ENCODE data around the gene S100A7A. TPM values are rescaled to one million over a fixed set of nuclear protein-coding genes. Genes with fewer than 3 reads are reported as not detected.
"Not testable (repeated sequence)": the region's sequence is repeated elsewhere in the genome, so short reads cannot be mapped to it uniquely, and the experiment has no call there.

S100A7A gene
- total RNA-seq, 1 donor from 2014 or later = not detected

- no peaks in the 10 kb centered on the region for H3K36me3 Mint-ChIP-seq (ENCODE audit: unreplicated experiment)
- H3K9me3 Mint-ChIP-seq (ENCODE audit: unreplicated experiment) = peaks cover 3% of the 10 kb centered on the region
- H3K4me3 Mint-ChIP-seq (ENCODE audit: unreplicated experiment) = no peak overlapping the region
- no peak overlapping the region for H3K27ac Mint-ChIP-seq (ENCODE audit: unreplicated experiment)
- H3K4me1 Mint-ChIP-seq (ENCODE audit: unreplicated experiment) = no peaks in the 10 kb centered on the region
- DNase-seq (ENCODE audit: extremely low spot score, unreplicated experiment) = no peak
- no peak for TF ChIP-seq CTCF (IDR thresholded peaks at IDR 0.05)
- H3K27me3 Mint-ChIP-seq (ENCODE audit: unreplicated experiment) = no peaks in the 10 kb centered on the region
Observed at GRCh38 chr1:153417136-153417888, 992 bp downstream of the S100A7A start.

GRCh38 chr1:153418758-153419435 lies 2.6 kb downstream of the S100A7A start:
- not testable (repeated sequence) for H3K27me3 Mint-ChIP-seq (ENCODE audit: unreplicated experiment); H3K36me3 Mint-ChIP-seq (ENCODE audit: unreplicated experiment); H3K4me3 Mint-ChIP-seq (ENCODE audit: unreplicated experiment); H3K4me1 Mint-ChIP-seq (ENCODE audit: unreplicated experiment); H3K9me3 Mint-ChIP-seq (ENCODE audit: unreplicated experiment); H3K27ac Mint-ChIP-seq (ENCODE audit: unreplicated experiment)
- peak; percentile 66 for DNase-seq (ENCODE audit: extremely low spot score, unreplicated experiment)

GRCh38 chr1:153419436-153419793 lies 3.1 kb downstream of the S100A7A start:
- not testable (repeated sequence) for H3K36me3 Mint-ChIP-seq (ENCODE audit: unreplicated experiment); H3K4me1 Mint-ChIP-seq (ENCODE audit: unreplicated experiment); DNase-seq (ENCODE audit: extremely low spot score, unreplicated experiment); H3K9me3 Mint-ChIP-seq (ENCODE audit: unreplicated experiment); H3K4me3 Mint-ChIP-seq (ENCODE audit: unreplicated experiment); H3K27ac Mint-ChIP-seq (ENCODE audit: unreplicated experiment); H3K27me3 Mint-ChIP-seq (ENCODE audit: unreplicated experiment)

- no peak overlapping the region for H3K4me3 Mint-ChIP-seq (ENCODE audit: unreplicated experiment)
- no peak for DNase-seq (ENCODE audit: extremely low spot score, unreplicated experiment)
- H3K36me3 Mint-ChIP-seq (ENCODE audit: unreplicated experiment) = no peaks in the 10 kb centered on the region
- no peak overlapping the region for H3K27ac Mint-ChIP-seq (ENCODE audit: unreplicated experiment)
- no peak for TF ChIP-seq CTCF (IDR thresholded peaks at IDR 0.05)
- no peaks in the 10 kb centered on the region for H3K9me3 Mint-ChIP-seq (ENCODE audit: unreplicated experiment)
- H3K27me3 Mint-ChIP-seq (ENCODE audit: unreplicated experiment) = no peaks in the 10 kb centered on the region
- no peaks in the 10 kb centered on the region for H3K4me1 Mint-ChIP-seq (ENCODE audit: unreplicated experiment)
Observed at GRCh38 chr1:153420306-153420705, 4.0 kb downstream of the S100A7A start.

- no peak overlapping the region for H3K4me3 Mint-ChIP-seq (ENCODE audit: unreplicated experiment)
- peak; percentile 84 for DNase-seq (ENCODE audit: extremely low spot score, unreplicated experiment)
- no peak overlapping the region for H3K27ac Mint-ChIP-seq (ENCODE audit: unreplicated experiment)
- no peaks in the 10 kb centered on the region for H3K4me1 Mint-ChIP-seq (ENCODE audit: unreplicated experiment)
- H3K27me3 Mint-ChIP-seq (ENCODE audit: unreplicated experiment) = no peaks in the 10 kb centered on the region
- no peak for TF ChIP-seq CTCF (IDR thresholded peaks at IDR 0.05)
- no peaks in the 10 kb centered on the region for H3K9me3 Mint-ChIP-seq (ENCODE audit: unreplicated experiment)
- no peaks in the 10 kb centered on the region for H3K36me3 Mint-ChIP-seq (ENCODE audit: unreplicated experiment)
Observed at GRCh38 chr1:153422450-153423068, 6.2 kb downstream of the S100A7A start.

- Mint-ChIP-seq H3K4me3 (ENCODE audit: unreplicated experiment) (no peak overlapping the region), H3K27ac (ENCODE audit: unreplicated experiment) (no peak overlapping the region), H3K36me3 (ENCODE audit: unreplicated experiment) (no peaks in the 10 kb centered on the region), H3K9me3 (ENCODE audit: unreplicated experiment) (no peaks in the 10 kb centered on the region), H3K4me1 (ENCODE audit: unreplicated experiment) (no peaks in the 10 kb centered on the region), H3K27me3 (ENCODE audit: unreplicated experiment) (no peaks in the 10 kb centered on the region)
- no peak for TF ChIP-seq CTCF (IDR thresholded peaks at IDR 0.05)
- DNase-seq (ENCODE audit: extremely low spot score, unreplicated experiment) = no peak
Observed at GRCh38 chr1:153426809-153427208, 10.5 kb downstream of the S100A7A start.

All from osteocyte (in vitro differentiated cells).